IMR-90 (cell line): ENCODE measurements around the gene SGPL1. TPM values are rescaled to one million over a fixed set of nuclear protein-coding genes. Genes with fewer than 3 reads are reported as not detected.

Source experiments
- ATAC-seq: fragments of 200-7000 bp; cut with Tn5 transposase; 2 replicates; pipeline ENCODE4 v1.9.1; 2020; ENCODE audit warnings: low read depth, mild to moderate bottlenecking, moderate library complexity
- BruUV-seq: library from RNA; stranded (reverse); fragments of 400-500 nt; replicated peaks from 2 replicates; lab custom pipeline; 2021; lab: Mats Ljungman, UMichigan
- CTCF ChIA-PET: fragments of 300-600 bp; formaldehyde crosslinking; extraction: SDS; loops from one replicate; lab custom pipeline; 2021; ENCODE audit warnings: antibody characterized with exemption; lab: Yijun Ruan, JAX
- POLR2A ChIA-PET: fragments of 300-600 bp; sonication (Branson Sonifier 250); formaldehyde crosslinking; loops from one replicate; lab custom pipeline; 2022; ENCODE audit warnings: antibody characterized with exemption; ENCODE audit not compliant: unreplicated experiment; lab: Charles Lee
- DNase-seq: peaks from one replicate; pipeline ENCODE4 v3.0.0; 2013
- H2AFZ ChIP-seq: replicated peaks from 2 replicates; pipeline ENCODE3; 2013; ENCODE audit warnings: low read length, mild to moderate bottlenecking; ENCODE audit not compliant: poor library complexity
- H2AK5ac ChIP-seq: 2 replicates; pipeline ENCODE4 v1.6.1; 2013; ENCODE audit warnings: low read depth, low read length, inconsistent platforms
- H2AK9ac ChIP-seq: replicated peaks from 2 replicates; pipeline ENCODE3; 2013; ENCODE audit warnings: mild to moderate bottlenecking, low read depth, low read length, moderate library complexity; ENCODE audit not compliant: poor library complexity
- H2BK120ac ChIP-seq: 2 replicates; pipeline ENCODE4 v1.6.1; 2013; ENCODE audit warnings: low read depth, low read length, inconsistent platforms
- H2BK15ac ChIP-seq: 3 replicates; pipeline ENCODE4 v1.6.1; 2013; ENCODE audit warnings: low read depth, low read length, inconsistent platforms
- H2BK20ac ChIP-seq: 2 replicates; pipeline ENCODE4 v1.6.1; 2013; ENCODE audit warnings: low read depth, mild to moderate bottlenecking, inconsistent platforms, low read length, moderate library complexity
- H2BK5ac ChIP-seq: 2 replicates; pipeline ENCODE4 v1.6.1; 2013; ENCODE audit warnings: mild to moderate bottlenecking, low read depth, low read length, inconsistent platforms; ENCODE audit not compliant: poor library complexity, severe bottlenecking
- H3K14ac ChIP-seq: replicated peaks from 2 replicates; pipeline ENCODE4 v1.6.1; 2013; ENCODE audit warnings: low read depth, low read length, inconsistent platforms
- H3K18ac ChIP-seq: 2 replicates; pipeline ENCODE4 v1.6.1; 2013; ENCODE audit warnings: low read depth, low read length, control low read depth
- H3K23ac ChIP-seq: 2 replicates; pipeline ENCODE4 v1.6.1; 2013; ENCODE audit warnings: low read depth, low read length, inconsistent platforms
- H3K27ac ChIP-seq: 2 replicates; pipeline ENCODE4 v1.5.1; 2013; ENCODE audit warnings: mild to moderate bottlenecking, control low read depth, low read length; ENCODE audit not compliant: insufficient read depth
- H3K27me3 ChIP-seq: 2 replicates; pipeline ENCODE4 v1.6.1; 2013; ENCODE audit warnings: low read length; ENCODE audit not compliant: control insufficient read depth, insufficient read depth
- H3K36me3 ChIP-seq: 2 replicates; pipeline ENCODE4 v1.6.1; 2013; ENCODE audit warnings: low read length, mixed read lengths; ENCODE audit not compliant: control insufficient read depth, insufficient read depth
- H3K4ac ChIP-seq: 2 replicates; pipeline ENCODE4 v1.6.1; 2013; ENCODE audit warnings: low read depth, low read length, inconsistent platforms
- H3K4me1 ChIP-seq: 2 replicates; pipeline ENCODE4 v1.6.1; 2013; ENCODE audit warnings: low read length, mixed read lengths; ENCODE audit not compliant: control insufficient read depth, insufficient read depth
- H3K4me2 ChIP-seq: 2 replicates; pipeline ENCODE4 v1.6.1; 2013; ENCODE audit warnings: low read depth, mild to moderate bottlenecking, control low read depth, low read length, moderate library complexity
- H3K4me3 ChIP-seq: 2 replicates; pipeline ENCODE4 v1.5.1; 2013; ENCODE audit warnings: low read depth, mild to moderate bottlenecking, control low read depth, low read length, moderate library complexity; ENCODE audit not compliant: insufficient read depth
- H3K56ac ChIP-seq: 2 replicates; pipeline ENCODE4 v1.6.1; 2013; ENCODE audit warnings: low read length, inconsistent platforms; ENCODE audit not compliant: insufficient read depth; ENCODE audit errors: extremely low read depth
- H3K79me1 ChIP-seq, 2 experiments: 2 replicates each; pipeline ENCODE4 v1.6.1; 2013; ENCODE audit warnings: low read length in 2 of 2, inconsistent platforms in 1 of 2, low read depth in 1 of 2
- H3K9ac ChIP-seq: 2 replicates; pipeline ENCODE4 v1.6.1; 2013; ENCODE audit warnings: low read depth, low read length, control low read depth
- H3K9me1 ChIP-seq: 2 replicates; pipeline ENCODE4 v1.6.1; 2013; ENCODE audit warnings: low read length, inconsistent platforms; ENCODE audit not compliant: insufficient read depth
- H3K9me3 ChIP-seq: 2 replicates; pipeline ENCODE4 v1.6.1; 2013; ENCODE audit warnings: low read length; ENCODE audit not compliant: control insufficient read depth, insufficient read depth
- H4K20me1 ChIP-seq: 2 replicates; pipeline ENCODE4 v1.6.1; 2013; ENCODE audit warnings: low read length, inconsistent platforms; ENCODE audit not compliant: insufficient read depth
- H4K5ac ChIP-seq: 2 replicates; pipeline ENCODE4 v1.6.1; 2013; ENCODE audit warnings: mild to moderate bottlenecking, low read depth, low read length, control low read depth
- H4K8ac ChIP-seq, 2 experiments: 2 replicates each; pipeline ENCODE4 v1.6.1; 2013; ENCODE audit warnings: low read depth in 2 of 2, low read length in 2 of 2, control low read depth in 1 of 2, inconsistent platforms in 1 of 2
- H4K91ac ChIP-seq: 2 replicates; pipeline ENCODE4 v1.6.1; 2013; ENCODE audit warnings: low read depth, low read length, inconsistent platforms; ENCODE audit not compliant: insufficient read depth
- BHLHE40 ChIP-seq: fragments of 150-350 bp; IDR thresholded peaks from 2 replicates; pipeline ENCODE4 v1.6.1; 2016; ENCODE audit warnings: mild to moderate bottlenecking, low read depth, low read length
- CHD1 ChIP-seq: IDR thresholded peaks from 2 replicates; pipeline ENCODE4 v1.6.1; 2012; ENCODE audit warnings: low read depth, low read length, improper control_type of control experiment
- FOS ChIP-seq: fragments of 150-350 bp; IDR thresholded peaks from 2 replicates; pipeline ENCODE4 v1.6.1; 2016; ENCODE audit warnings: low read depth, low read length
- NFE2L2 ChIP-seq: fragments of 150-350 bp; IDR thresholded peaks from 2 replicates; pipeline ENCODE4 v1.6.1; 2016; ENCODE audit warnings: low read depth, mild to moderate bottlenecking, low read length
- POLR2A ChIP-seq: IDR thresholded peaks from 2 replicates; pipeline ENCODE4 v1.6.1; 2012; ENCODE audit warnings: mild to moderate bottlenecking, low read depth, low read length
- RAD21 ChIP-seq: IDR thresholded peaks from 2 replicates; pipeline ENCODE4 v1.6.1; 2012; ENCODE audit warnings: low read length, improper control_type of control experiment
- RFX5 ChIP-seq: IDR thresholded peaks from 2 replicates; pipeline ENCODE4 v1.8.0; 2012; ENCODE audit warnings: low read depth, mild to moderate bottlenecking, low read length, moderate library complexity
- SMC3 ChIP-seq: fragments of 150-350 bp; IDR thresholded peaks from 2 replicates; pipeline ENCODE4 v1.6.1; 2016; ENCODE audit warnings: low read depth, mild to moderate bottlenecking, antibody characterized with exemption, low read length, moderate library complexity
- WGBS, 2 experiments: methylation state at CpG; one replicate each; pipeline versions ENCODE4 v1.1.5 to v1.1.7; 2013; ENCODE audit warnings: missing lambda C conversion rate in 2 of 2; ENCODE audit not compliant: insufficient read length in 1 of 2; ENCODE audit errors: extremely low coverage in 2 of 2; 5-methylcytosine and 5-hydroxymethylcytosine counted together
- dilution Hi-C: fragments of 300-500 bp; cut with HindIII; formaldehyde crosslinking; loops from one replicate; pipeline ENCODE4 v1.14.3; 2018; ENCODE audit warnings: low sequenced_read_pairs; ENCODE audit not compliant: unreplicated experiment
- in situ Hi-C: fragments of 300-500 bp; cut with MboI; formaldehyde crosslinking; loops from 3 replicates; pipeline ENCODE4 v1.14.3; 2019; ENCODE audit warnings: low sequenced_read_pairs, inconsistent platforms, mixed read lengths
- intact Hi-C: fragments of 100-400 bp; cut with micrococcal nuclease; formaldehyde crosslinking; loops from 2 replicates; pipeline ENCODE4 v1.10.0; 2022
- polyA plus RNA-seq, 3 experiments: library from polyadenylated mRNA; depleted of rRNA; stranded (reverse); fragments of >200 nt; gene quantifications; 2 replicates each; pipeline ENCODE4 v1.2.3, GENCODE V29; 2012; ENCODE audit warnings: low replicate concordance in 1 of 3
- total RNA-seq: library from RNA; depleted of rRNA; stranded (reverse); fragments of >200 nt; gene quantifications from 2 replicates; pipeline ENCODE4 v1.2.3, GENCODE V29; 2012
- TF ChIP-seq, protein P1 (sequence below): fragments of 150-350 bp; IDR thresholded peaks from 2 replicates; pipeline ENCODE4 v1.6.1; 2017; ENCODE audit warnings: mild to moderate bottlenecking, antibody characterized with exemption, low read length, low read depth
- TF ChIP-seq, protein P2 (sequence below): fragments of 150-350 bp; IDR thresholded peaks from 2 replicates; pipeline ENCODE4 v1.6.1; 2016; ENCODE audit warnings: low read depth, mild to moderate bottlenecking, low read length, moderate library complexity, borderline replicate concordance

The SGPL1 gene
- total and polyA plus RNA-seq, 2 of the 4 experiments (the other 2 are of a cell fraction), result 12.2 to 26.7 TPM

GRCh38 chr10:70774810-70775678 is 40.7 kb upstream of the SGPL1 start (continued):
- no peak for TF ChIP-seq SMC3

DNA sequence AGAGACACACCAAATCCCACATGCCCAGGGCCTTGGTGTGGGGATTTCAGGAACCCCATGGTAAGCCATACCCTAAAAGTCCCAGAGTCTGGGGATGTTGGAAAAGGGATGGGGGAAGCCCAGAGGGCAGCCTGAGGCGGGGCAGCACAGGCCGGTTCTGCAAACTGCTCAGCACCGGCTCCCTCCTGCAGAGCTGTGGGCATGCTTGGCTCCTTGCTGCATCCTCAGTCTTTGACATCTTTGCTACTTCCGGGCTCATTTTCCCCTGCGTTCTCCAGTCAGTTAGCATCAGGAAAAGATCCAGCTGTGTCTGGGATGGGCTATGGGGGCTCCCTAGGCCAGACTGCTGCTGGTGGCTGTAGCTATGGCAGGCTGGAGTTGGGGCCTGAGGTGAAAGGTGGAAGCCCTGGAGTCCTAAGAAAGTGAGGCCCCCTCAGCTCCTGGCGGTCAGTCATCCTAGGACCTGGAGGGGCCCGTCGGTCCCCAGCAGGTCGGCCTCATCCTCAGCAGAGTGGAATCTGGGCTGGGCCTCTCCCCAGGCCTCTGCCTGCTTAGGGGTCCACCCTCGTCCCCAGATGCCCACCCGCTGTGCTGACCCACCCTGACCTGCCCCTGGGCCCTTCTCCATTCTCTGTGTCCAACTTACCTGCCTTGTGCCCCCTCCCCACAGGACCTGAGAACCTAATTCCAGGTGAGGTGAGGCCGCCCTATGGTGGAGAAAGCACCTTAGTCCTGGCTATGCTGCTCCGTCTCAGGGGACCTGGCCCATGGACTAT is 39.9 kb upstream of the SGPL1 start:
- Histone ChIP-seq H2BK15ac (no peak overlapping the region), H3K9me3 (no peaks in the 10 kb centered on the region), H3K4me1 (no peaks in the 10 kb centered on the region), H3K18ac (no peak overlapping the region), H2BK120ac (no peak overlapping the region), H3K4ac (no peak overlapping the region), H3K4me3 (no peak overlapping the region), H4K5ac (no peak overlapping the region), H3K27ac (no peak overlapping the region), H3K14ac (no peak overlapping the region), H3K79me1 (no peaks in the 10 kb centered on the region), H2AK9ac (no peak overlapping the region), H4K20me1 (no peaks in the 10 kb centered on the region), H3K56ac (no peak overlapping the region), H2AFZ (no peak overlapping the region), H3K4me2 (no peak overlapping the region), H3K23ac (no peak overlapping the region), H3K36me3 (no peaks in the 10 kb centered on the region), H2AK5ac (no peak overlapping the region), H3K27me3 (peaks cover 38% of the 10 kb centered on the region), H4K91ac (no peak overlapping the region), H2BK5ac (no peak overlapping the region), H4K8ac (no peak overlapping the region), H2BK20ac (no peak overlapping the region), H3K9ac (no peak overlapping the region), H3K9me1 (no peaks in the 10 kb centered on the region)
- intact Hi-C loops (no loop called here), in situ Hi-C loops (no loop called here), dilution Hi-C loops (no loop called here)
- no peak for ATAC-seq
- DNase-seq, result no peak
- WGBS, 2 experiments, result 75% methylated on average over 5 of the region's 13 CpGs; no CpG with 5 or more reads in 1 of the 2 experiments
- TF ChIP-seq BHLHE40 (no peak), FOS (no peak), RAD21 (no peak), POLR2A (no peak), RFX5 (no peak), SMC3 (no peak), CHD1 (no peak), NFE2L2 (no peak)
- TF ChIP-seq, protein P1, sequence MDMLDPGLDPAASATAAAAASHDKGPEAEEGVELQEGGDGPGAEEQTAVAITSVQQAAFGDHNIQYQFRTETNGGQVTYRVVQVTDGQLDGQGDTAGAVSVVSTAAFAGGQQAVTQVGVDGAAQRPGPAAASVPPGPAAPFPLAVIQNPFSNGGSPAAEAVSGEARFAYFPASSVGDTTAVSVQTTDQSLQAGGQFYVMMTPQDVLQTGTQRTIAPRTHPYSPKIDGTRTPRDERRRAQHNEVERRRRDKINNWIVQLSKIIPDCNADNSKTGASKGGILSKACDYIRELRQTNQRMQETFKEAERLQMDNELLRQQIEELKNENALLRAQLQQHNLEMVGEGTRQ, result no peak
- TF ChIP-seq, protein P2, sequence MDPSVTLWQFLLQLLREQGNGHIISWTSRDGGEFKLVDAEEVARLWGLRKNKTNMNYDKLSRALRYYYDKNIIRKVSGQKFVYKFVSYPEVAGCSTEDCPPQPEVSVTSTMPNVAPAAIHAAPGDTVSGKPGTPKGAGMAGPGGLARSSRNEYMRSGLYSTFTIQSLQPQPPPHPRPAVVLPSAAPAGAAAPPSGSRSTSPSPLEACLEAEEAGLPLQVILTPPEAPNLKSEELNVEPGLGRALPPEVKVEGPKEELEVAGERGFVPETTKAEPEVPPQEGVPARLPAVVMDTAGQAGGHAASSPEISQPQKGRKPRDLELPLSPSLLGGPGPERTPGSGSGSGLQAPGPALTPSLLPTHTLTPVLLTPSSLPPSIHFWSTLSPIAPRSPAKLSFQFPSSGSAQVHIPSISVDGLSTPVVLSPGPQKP, result no peak
- POLR2A ChIA-PET, result no interaction called here
- CTCF ChIA-PET, result no interaction called here
- no TSS peak for BruUV-seq
